Stimulated activated CD8-positive, alpha-beta memory T cell treated with anti-CD3 and anti-CD28 coated beads, Interleukin-2, amount 100 ng/mL, for 48 hours (primary cell): ENCODE results near the gene CCDC60.

Experiments used
- DNase-seq, 2 donors: peaks; one replicate each; pipeline ENCODE4 v3.0.0-alpha.2; 2020; ENCODE audit warnings: low read depth in 2 of 2

The CCDC60 gene

GRCh38 chr12:119334430-119335170 lies at the start of gene CCDC60:
Gene CCDC60, plus strand, starts transcription at chr12:119334729. Its CDS starts 448 bp downstream, at chr12:119335177.
- no peak for DNase-seq

DNA sequence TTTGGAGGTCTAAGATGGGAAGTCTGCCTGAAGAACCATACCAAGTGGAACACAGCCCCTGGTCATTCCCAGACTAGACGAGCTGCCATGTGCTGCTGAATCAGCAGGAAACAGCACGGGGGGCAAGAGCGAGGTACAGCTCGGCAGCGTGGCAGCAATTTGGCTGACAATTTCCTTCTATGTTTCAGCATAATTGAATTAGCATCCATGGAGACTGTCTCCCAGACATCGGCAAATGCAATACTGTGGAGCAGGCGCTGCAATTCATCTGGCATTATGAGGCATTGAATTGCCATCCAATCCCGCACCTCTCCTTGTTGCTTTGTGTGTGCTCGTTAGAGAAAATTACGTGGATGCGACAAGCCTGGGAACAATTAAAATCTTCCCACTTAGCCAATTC lies 46.0 kb upstream of the CCDC60 start:
- DNase-seq, result no peak

GRCh38 chr12:119292893-119293630 lies 41.5 kb upstream of the CCDC60 start:
- DNase-seq, result no peak

- no peak for DNase-seq
Measured at GRCh38 chr12:119294211-119294610, 40.3 kb upstream of the CCDC60 start.

GRCh38 chr12:119296535-119296934 lies 38.0 kb upstream of the CCDC60 start:
- DNase-seq, result no peak

- no peak for DNase-seq
Measured at GRCh38 chr12:119299130-119299529, 35.4 kb upstream of the CCDC60 start.

DNA sequence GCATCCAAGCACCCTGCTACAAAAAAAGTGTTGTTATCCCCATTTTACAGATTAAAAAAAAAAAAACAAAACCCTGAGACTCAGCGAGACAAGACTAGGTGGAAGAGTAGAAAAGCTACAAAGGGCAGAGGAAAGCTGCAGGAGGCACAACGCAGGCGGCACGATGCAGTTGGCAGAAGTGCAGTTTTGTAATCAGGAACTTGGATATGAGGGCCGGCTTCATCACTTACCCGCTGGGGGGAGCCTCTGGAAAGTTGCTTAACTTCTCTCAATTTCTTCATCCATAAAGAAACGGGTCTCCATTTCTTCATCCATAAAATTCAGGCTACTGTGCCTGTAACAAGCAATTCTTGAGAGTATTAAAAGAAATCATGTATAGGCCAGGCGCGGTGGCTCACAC lies 33.1 kb upstream of the CCDC60 start:
- no peak for DNase-seq

- DNase-seq, result no peak
Measured at GRCh38 chr12:119302451-119303080, 32.0 kb upstream of the CCDC60 start.

GRCh38 chr12:119306593-119306992 lies 27.9 kb upstream of the CCDC60 start:
- DNase-seq, result no peak

DNA sequence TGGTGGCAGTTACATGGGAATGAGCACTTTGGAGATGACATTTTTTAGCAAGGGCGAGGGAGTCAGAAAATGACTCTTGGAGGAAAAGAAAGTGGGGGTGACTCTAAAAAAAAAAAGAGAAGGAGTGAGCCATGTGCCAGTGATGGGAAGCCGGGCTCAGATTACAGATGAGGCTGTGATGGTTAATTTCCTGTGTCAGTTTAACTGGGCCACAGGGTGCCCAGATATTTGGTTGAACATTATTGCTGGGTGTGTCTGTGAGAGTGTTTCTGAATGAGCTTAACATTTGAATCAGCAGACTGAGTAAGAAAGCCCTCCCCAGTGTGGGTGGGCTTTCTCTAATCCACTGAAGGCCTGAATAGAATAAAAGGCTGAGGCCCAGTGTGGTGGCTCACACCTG lies 26.8 kb upstream of the CCDC60 start:
- DNase-seq, result no peak

DNA sequence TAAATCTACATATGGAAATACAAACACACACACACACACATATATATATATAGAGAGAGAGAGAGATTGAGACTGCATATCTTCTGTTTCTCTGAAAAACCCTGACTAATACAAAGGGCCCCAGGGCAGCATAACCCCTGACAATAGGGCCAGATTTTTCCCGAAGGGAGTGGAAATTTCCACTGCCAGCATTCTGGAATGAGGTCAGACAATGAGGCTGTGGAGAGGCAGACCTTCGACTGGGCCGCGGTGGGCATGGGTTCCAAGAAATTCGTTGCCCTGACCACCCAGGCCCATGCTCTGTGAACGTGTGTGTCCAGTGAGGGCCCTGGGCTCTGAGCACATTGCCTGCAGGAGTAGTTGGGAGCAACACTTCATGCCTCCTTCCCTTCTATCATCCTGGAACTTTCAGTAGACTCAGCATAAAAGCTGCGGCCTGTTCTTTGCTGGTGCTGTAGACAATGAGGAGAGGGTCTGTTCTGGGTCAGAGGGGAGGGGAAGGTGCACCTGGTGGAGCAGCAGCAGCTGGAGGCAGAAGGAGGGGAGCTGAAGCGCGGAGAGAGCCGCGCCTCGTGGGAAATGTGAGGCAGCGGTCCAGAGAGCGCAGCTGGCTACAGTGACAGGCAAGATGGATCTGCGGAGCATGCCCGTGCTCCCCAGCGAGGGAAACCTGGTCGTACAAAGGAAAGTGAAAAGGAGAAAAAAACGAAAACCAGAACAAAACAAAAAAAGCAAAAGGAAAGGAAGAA lies 25.6 kb upstream of the CCDC60 start:
- no peak for DNase-seq

DNA sequence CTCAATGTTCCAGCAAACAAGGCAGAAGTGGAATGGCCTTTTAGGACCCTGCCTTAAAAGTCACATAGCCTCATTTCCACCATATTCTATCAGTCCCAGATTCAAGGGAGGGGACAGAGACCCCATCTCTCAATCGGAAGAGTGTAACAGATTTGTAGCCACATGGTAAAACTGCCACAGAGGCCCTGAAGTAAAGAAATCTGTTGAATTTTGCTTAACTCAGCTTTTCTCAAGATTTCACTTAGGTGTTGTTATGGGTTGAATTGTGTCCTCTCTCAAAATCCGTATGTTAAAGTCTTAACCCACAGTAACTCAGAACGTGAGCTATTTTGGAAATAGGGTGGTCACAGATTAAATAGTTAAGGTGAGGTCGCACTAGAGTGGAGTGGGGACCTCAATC lies 22.7 kb upstream of the CCDC60 start:
- DNase-seq, result no peak

DNA sequence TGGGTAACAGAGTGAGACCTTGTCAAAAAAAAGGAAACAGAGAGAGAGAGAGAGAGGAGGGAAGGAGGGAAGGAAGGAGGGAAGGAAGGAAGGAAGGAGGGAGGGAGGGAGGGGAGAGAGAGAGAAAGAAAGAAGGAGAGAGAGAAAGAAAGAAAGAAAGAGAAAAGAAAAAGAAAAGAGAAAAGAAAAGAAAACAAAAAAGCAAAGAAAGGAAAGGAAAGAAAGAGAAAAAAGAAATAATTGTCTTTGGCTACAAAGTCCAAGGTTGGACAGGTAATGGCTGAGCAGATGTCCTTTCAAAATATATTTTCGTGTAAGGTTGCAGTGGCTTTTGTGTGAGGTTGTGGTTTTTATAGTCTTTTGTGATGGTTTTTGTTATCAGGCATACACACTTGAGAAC lies 21.6 kb upstream of the CCDC60 start:
- no peak for DNase-seq

DNA sequence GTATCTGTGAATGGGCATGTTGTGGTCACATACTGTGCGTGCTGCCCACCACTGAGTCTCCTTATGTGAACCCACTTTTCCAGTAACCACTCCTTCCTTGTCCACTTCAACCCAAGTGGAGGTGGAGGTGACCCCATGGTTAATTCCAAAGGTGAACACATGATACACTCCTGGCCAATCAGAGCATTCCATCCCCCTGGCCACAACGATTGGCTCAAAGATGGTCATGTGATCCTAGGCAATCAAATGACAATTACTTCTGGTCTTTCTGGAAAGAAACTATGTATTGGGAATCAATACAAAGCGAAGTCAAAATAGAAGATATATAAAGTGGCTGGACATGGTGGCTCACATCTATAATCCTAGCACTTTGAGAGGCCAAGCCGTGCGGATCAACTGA lies 20.2 kb upstream of the CCDC60 start:
- DNase-seq, result no peak

DNA sequence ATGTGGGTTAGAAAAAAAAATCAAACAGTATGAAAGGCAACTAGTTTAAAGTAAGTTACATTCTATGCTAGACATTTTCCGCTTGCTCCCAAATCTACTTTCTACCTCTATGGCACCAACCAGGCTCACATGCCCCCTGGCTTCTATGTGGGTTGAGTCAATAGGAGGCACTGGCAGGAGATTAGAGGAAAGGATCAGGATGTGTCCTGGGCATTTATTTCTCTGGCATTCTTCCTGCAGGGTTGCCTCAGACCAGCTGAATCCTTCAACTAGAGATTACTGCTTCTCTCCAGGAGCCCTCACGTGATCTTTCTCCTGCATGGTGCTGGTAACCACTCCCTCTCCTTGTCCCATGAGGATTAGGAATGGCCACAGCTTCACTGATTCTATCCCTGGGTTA lies 14.9 kb upstream of the CCDC60 start:
- no peak for DNase-seq

DNA sequence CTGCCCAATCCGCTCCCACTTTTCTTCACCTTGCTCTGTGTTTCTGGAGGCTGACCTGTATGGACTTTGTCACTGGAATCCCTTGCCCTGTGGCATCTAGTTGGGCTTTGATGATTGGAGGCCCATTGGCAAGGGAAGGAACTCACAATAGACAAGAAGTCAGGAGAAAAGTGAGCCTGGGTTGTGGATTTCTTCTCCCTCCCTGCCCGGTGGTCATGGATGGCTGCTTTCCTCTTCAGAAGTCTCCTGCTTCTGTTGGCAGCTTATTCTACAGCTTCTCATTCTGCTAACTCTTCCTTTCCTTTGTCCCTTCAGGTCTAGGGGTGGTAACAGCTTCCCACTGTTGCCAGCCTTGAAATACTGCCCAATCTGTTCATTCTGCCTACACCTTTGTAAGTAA lies 13.9 kb upstream of the CCDC60 start:
- no peak for DNase-seq

DNA sequence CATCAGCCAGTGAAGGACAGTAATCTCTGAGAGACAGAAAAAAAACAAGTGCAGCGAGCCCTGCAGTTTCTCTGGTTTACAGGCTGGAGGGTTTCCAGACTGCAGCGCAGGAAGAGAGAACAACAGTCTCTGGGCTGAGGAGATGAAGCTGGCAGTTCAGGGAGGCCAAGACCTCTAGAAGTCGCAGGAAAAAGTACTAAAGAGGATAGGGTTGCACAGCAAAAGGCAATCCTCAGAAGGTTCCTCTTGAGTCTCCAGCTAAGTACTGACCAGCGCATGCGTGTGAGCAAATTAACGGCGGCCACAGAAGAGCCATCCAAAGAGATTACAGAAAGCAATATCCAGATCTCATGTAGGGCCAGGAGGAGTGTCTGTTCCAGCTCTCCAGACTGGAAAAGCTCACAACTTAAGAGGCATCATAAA lies 12.2 kb upstream of the CCDC60 start:
- no peak for DNase-seq

DNA sequence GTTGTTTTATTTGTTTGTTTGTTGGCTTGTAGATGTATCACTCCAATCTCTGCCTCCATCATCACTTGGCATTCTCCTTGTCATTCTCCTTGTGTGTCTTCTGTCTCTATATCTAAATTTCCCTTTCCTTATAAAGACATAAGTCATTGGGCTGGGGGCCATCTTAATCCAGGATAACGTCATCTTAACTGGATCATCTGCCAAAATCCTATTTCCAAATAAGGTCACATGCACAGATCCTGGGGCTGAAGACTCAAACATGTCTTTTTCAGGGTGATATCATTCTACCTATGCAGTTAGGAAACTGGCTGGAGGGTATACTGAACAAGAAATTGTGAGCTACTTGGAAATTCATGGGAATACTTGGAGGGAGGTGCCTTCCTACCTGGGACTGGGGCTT lies 8.7 kb upstream of the CCDC60 start:
- DNase-seq, result no peak

GRCh38 chr12:119326341-119326740 lies 8.2 kb upstream of the CCDC60 start:
- no peak for DNase-seq

DNA sequence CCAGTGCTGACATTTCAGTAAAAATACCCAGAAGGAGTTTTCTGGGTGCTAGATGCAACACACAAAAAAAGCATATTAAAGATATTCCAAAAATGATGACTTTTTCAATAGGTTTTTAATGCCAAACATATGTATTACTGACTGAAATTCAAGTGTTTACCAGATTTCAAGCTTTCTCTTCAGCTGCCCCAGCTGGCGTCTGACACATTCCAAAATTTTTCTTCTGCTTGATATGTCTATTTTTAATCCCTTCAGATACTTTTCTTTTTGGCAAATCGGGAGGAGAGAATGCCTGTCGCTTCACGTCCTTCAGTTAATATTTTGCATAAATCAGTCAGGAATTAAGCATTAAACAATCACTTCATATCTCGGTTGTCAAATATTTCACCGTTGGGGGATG lies 7.1 kb upstream of the CCDC60 start:
- DNase-seq, result no peak

- no peak for DNase-seq
Measured at GRCh38 chr12:119328111-119328510, 6.4 kb upstream of the CCDC60 start.
